ENCODE results near the gene LCN15.

The LCN15 gene

GRCh38 chr9:136723989-136724388 lies 40.3 kb downstream of the LCN15 start:
- Histone ChIP-seq H3K9me3 (ENCODE audit: severe bottlenecking) (no peaks in the 10 kb centered on the region), H3K36me3 (ENCODE audit: low read depth) (peaks cover 45% of the 10 kb centered on the region), H3K4me3 (ENCODE audit: severe bottlenecking) (no peak overlapping the region), H3K4me1 (ENCODE audit: insufficient read depth, poor library complexity, severe bottlenecking) (peaks cover 24% of the 10 kb centered on the region), H3K27ac (ENCODE audit: poor library complexity, severe bottlenecking) (no peak overlapping the region), H3K27me3 (ENCODE audit: insufficient read depth, poor library complexity, severe bottlenecking) (no peaks in the 10 kb centered on the region)
- no peak for ATAC-seq (ENCODE audit: low read depth)
- no peak for TF ChIP-seq CTCF (IDR thresholded peaks at IDR 0.05; ENCODE audit: poor library complexity, severe bottlenecking)
- DNase-seq (ENCODE audit: low spot score) = no peak

- H3K4me1 ChIP-seq (ENCODE audit: insufficient read depth, poor library complexity, severe bottlenecking) = peaks cover 24% of the 10 kb centered on the region
- H3K4me3 ChIP-seq (ENCODE audit: severe bottlenecking) = no peak overlapping the region
- H3K36me3 ChIP-seq (ENCODE audit: low read depth) = peaks cover 45% of the 10 kb centered on the region
- H3K27ac ChIP-seq (ENCODE audit: poor library complexity, severe bottlenecking) = no peak overlapping the region
- H3K27me3 ChIP-seq (ENCODE audit: insufficient read depth, poor library complexity, severe bottlenecking) = no peaks in the 10 kb centered on the region
- no peaks in the 10 kb centered on the region for H3K9me3 ChIP-seq (ENCODE audit: severe bottlenecking)
- TF ChIP-seq CTCF (IDR thresholded peaks at IDR 0.05; ENCODE audit: poor library complexity, severe bottlenecking) = no peak
- ATAC-seq (ENCODE audit: low read depth) = no peak
- no peak for DNase-seq (ENCODE audit: low spot score)
These were observed 40.8 kb downstream of the LCN15 start for GRCh38 chr9:136723362-136723976.

- no peak for ATAC-seq (ENCODE audit: low read depth)
- no peak for DNase-seq (ENCODE audit: low spot score)
These were observed 41.4 kb downstream of the LCN15 start for GRCh38 chr9:136722969-136723356.

GRCh38 chr9:136722093-136722968 lies 42.0 kb downstream of the LCN15 start:
- H3K4me1 ChIP-seq (ENCODE audit: insufficient read depth, poor library complexity, severe bottlenecking) = peaks cover 24% of the 10 kb centered on the region
- no peak overlapping the region for H3K4me3 ChIP-seq (ENCODE audit: severe bottlenecking)
- no peak for TF ChIP-seq CTCF (IDR thresholded peaks at IDR 0.05; ENCODE audit: poor library complexity, severe bottlenecking)
- H3K9me3 ChIP-seq (ENCODE audit: severe bottlenecking) = no peaks in the 10 kb centered on the region
- H3K27me3 ChIP-seq (ENCODE audit: insufficient read depth, poor library complexity, severe bottlenecking) = no peaks in the 10 kb centered on the region
- DNase-seq (ENCODE audit: low spot score) (no peak), ATAC-seq (ENCODE audit: low read depth) (no peak; the same call in 2 of the 3 replicates)
- H3K36me3 ChIP-seq (ENCODE audit: low read depth) = peaks cover 45% of the 10 kb centered on the region
- H3K27ac ChIP-seq (ENCODE audit: poor library complexity, severe bottlenecking) = peak overlapping the region; percentile 33

More at GRCh38 chr9:136722969-136723356, 41.4 kb downstream of the LCN15 start:
- Histone ChIP-seq H3K4me1 (ENCODE audit: insufficient read depth, poor library complexity, severe bottlenecking) (peaks cover 24% of the 10 kb centered on the region), H3K9me3 (ENCODE audit: severe bottlenecking) (no peaks in the 10 kb centered on the region), H3K36me3 (ENCODE audit: low read depth) (peaks cover 45% of the 10 kb centered on the region), H3K27me3 (ENCODE audit: insufficient read depth, poor library complexity, severe bottlenecking) (no peaks in the 10 kb centered on the region), H3K27ac (ENCODE audit: poor library complexity, severe bottlenecking) (no peak overlapping the region), H3K4me3 (ENCODE audit: severe bottlenecking) (no peak overlapping the region)
- TF ChIP-seq CTCF (IDR thresholded peaks at IDR 0.05; ENCODE audit: poor library complexity, severe bottlenecking) = no peak
